SW480 (cell line): ENCODE results near the gene TCEAL4.
A peak's percentile ranks its signal among the peaks of the same experiment; 100 is the strongest.
"Not testable (repeated sequence)": the region's sequence is repeated elsewhere in the genome, so short reads cannot be mapped to it uniquely, and the experiment has no call there.

Experiments
- DNase-seq: peaks from one replicate; pipeline ENCODE4 v3.0.0-alpha.2; 2016; ENCODE audit warnings: low spot score

TCEAL4 gene

GRCh38 chrX:103592295-103592694 lies 7.0 kb downstream of the TCEAL4 start:
- DNase-seq, result not testable (repeated sequence)

- not testable (repeated sequence) for DNase-seq
Observed at GRCh38 chrX:103595202-103595601, 9.9 kb downstream of the TCEAL4 start.

- DNase-seq, result peak; percentile 22
Observed at GRCh38 chrX:103607364-103608305, 22.3 kb downstream of the TCEAL4 start, which contains the start of gene TCEAL3. TSS of gene TCEAL3 (plus strand) at chrX:103607963. CDS start at chrX:103609065, 1,102 bp downstream.

- no peak for DNase-seq
Observed at GRCh38 chrX:103608306-103608963, 23.1 kb downstream of the TCEAL4 start.

- no peak for DNase-seq
Observed at GRCh38 chrX:103610282-103610681, 25.0 kb downstream of the TCEAL4 start.

- no peak for DNase-seq
Observed at GRCh38 chrX:103613362-103613890, 28.1 kb downstream of the TCEAL4 start.

- no peak for DNase-seq
Observed at GRCh38 chrX:103614999-103615398, 29.7 kb downstream of the TCEAL4 start.

- no peak for DNase-seq
Observed at GRCh38 chrX:103615781-103616371, 30.6 kb downstream of the TCEAL4 start.

- no peak for DNase-seq
Observed at GRCh38 chrX:103616676-103617186, 31.4 kb downstream of the TCEAL4 start.

- no peak for DNase-seq
Observed at GRCh38 chrX:103624111-103624510, 38.8 kb downstream of the TCEAL4 start.

- DNase-seq, result no peak
Observed at GRCh38 chrX:103626855-103627254, 41.5 kb downstream of the TCEAL4 start.

- DNase-seq, result peak; percentile 76
Observed at GRCh38 chrX:103628386-103629317, 43.3 kb downstream of the TCEAL4 start, which contains the start of gene TCEAL1. TSS of gene TCEAL1 (plus strand) at chrX:103628975. CDS start at chrX:103629917, 942 bp downstream.

- DNase-seq, result peak; percentile 67
Observed at GRCh38 chrX:103629318-103630170, 44.2 kb downstream of the TCEAL4 start.

GRCh38 chrX:103630171-103630511 lies 44.8 kb downstream of the TCEAL4 start:
- no peak for DNase-seq

- DNase-seq, result no peak
Observed at GRCh38 chrX:103631145-103631544, 45.8 kb downstream of the TCEAL4 start.

GRCh38 chrX:103635436-103635835 lies 50.1 kb downstream of the TCEAL4 start:
- no peak for DNase-seq
